Measurements from ENCODE around the gene CD40.

- TF ChIP-seq CTCF (conservative IDR thresholded peaks at IDR 0.05; ENCODE audit: low read length) (no peak), EZH2phosphoT487 (IDR thresholded peaks at IDR 0.05; ENCODE audit: borderline replicate concordance, low read depth, low read length) (no peak)
These were observed 16.6 kb downstream of the CD40 start for GRCh38 chr20:46134716-46135115.
